Measurements from ENCODE around the gene NELL1. TPM values are rescaled to one million over a fixed set of nuclear protein-coding genes. Genes with fewer than 3 reads are reported as not detected.

Gene NELL1
- total RNA-seq, 1 donor from 2014 or later = not detected

- DNase-seq = no peak
These were observed 311.4 kb downstream of the NELL1 start for GRCh38 chr11:20980736-20981135.

GRCh38 chr11:20990447-20990846 is 321.1 kb downstream of the NELL1 start:
- no peak for DNase-seq

GRCh38 chr11:20991471-20991870 is 322.1 kb downstream of the NELL1 start:
- no peak for DNase-seq

GRCh38 chr11:21007297-21007696 is 337.9 kb downstream of the NELL1 start:
- no peak for DNase-seq

- DNase-seq = no peak
These were observed 348.9 kb downstream of the NELL1 start for GRCh38 chr11:21018248-21018647.

GRCh38 chr11:21026685-21027084 is 357.3 kb downstream of the NELL1 start:
- no peak for DNase-seq

GRCh38 chr11:21037850-21038249 is 368.5 kb downstream of the NELL1 start:
- DNase-seq = no peak

GRCh38 chr11:21038801-21039200 is 369.4 kb downstream of the NELL1 start:
- no peak for DNase-seq

GRCh38 chr11:21040630-21041029 is 371.2 kb downstream of the NELL1 start:
- DNase-seq = no peak

GRCh38 chr11:21048626-21049025 is 379.2 kb downstream of the NELL1 start:
- no peak for DNase-seq

- no peak for DNase-seq
These were observed 384.1 kb downstream of the NELL1 start for GRCh38 chr11:21053466-21053865.

GRCh38 chr11:21056644-21057043 is 387.3 kb downstream of the NELL1 start:
- DNase-seq = no peak

- DNase-seq = no peak
These were observed 390.5 kb downstream of the NELL1 start for GRCh38 chr11:21059879-21060278.

GRCh38 chr11:21066030-21066429 is 396.6 kb downstream of the NELL1 start:
- DNase-seq = no peak

GRCh38 chr11:21068886-21069285 is 399.5 kb downstream of the NELL1 start:
- no peak for DNase-seq

GRCh38 chr11:21069909-21070308 is 400.5 kb downstream of the NELL1 start:
- no peak for DNase-seq

- DNase-seq = no peak
These were observed 403.2 kb downstream of the NELL1 start for GRCh38 chr11:21072558-21072957.

GRCh38 chr11:21082853-21083252 is 413.5 kb downstream of the NELL1 start:
- no peak for DNase-seq

- DNase-seq = no peak
These were observed 419.5 kb downstream of the NELL1 start for GRCh38 chr11:21088930-21089329.

- no peak for DNase-seq
These were observed 435.3 kb downstream of the NELL1 start for GRCh38 chr11:21104641-21105040.

GRCh38 chr11:21105196-21105917 is 436.0 kb downstream of the NELL1 start:
- DNase-seq = no peak

GRCh38 chr11:21109341-21109740 is 440.0 kb downstream of the NELL1 start:
- DNase-seq = no peak

GRCh38 chr11:21110415-21110814 is 441.0 kb downstream of the NELL1 start:
- DNase-seq = no peak

- DNase-seq = no peak
These were observed 444.5 kb downstream of the NELL1 start for GRCh38 chr11:21113876-21114275.

GRCh38 chr11:21116009-21116408 is 446.6 kb downstream of the NELL1 start:
- no peak for DNase-seq

All from dermis blood vessel endothelial cell (primary cell).